H9 (cell line): Measurements from ENCODE around the gene DBNL. TPM values are rescaled to one million over a fixed set of nuclear protein-coding genes. Genes with fewer than 3 reads are reported as not detected.
A peak's percentile ranks its signal among the peaks of the same experiment; 100 is the strongest.
"Not testable (repeated sequence)": the region's sequence is repeated elsewhere in the genome, so short reads cannot be mapped to it uniquely, and the experiment has no call there.

Experiments
- DNase-seq: peaks from one replicate; pipeline ENCODE4 v3.0.0-alpha.2; 2017
- H2AFZ ChIP-seq: one replicate; pipeline ENCODE4 v1.6.1; 2013; ENCODE audit warnings: mild to moderate bottlenecking, low read length, control low read depth, moderate library complexity
- H2AK5ac ChIP-seq: 2 replicates; pipeline ENCODE4 v1.6.1; 2013; ENCODE audit warnings: low read length, control low read depth, mixed read lengths; ENCODE audit not compliant: insufficient read length
- H2BK120ac ChIP-seq: one replicate; pipeline ENCODE4 v1.6.1; 2013; ENCODE audit warnings: low read depth, mild to moderate bottlenecking, low read length, control low read depth, inconsistent platforms; ENCODE audit not compliant: poor library complexity, severe bottlenecking
- H2BK12ac ChIP-seq: 2 replicates; pipeline ENCODE4 v1.6.1; 2013; ENCODE audit warnings: low read length, control low read depth, mixed read lengths, low read depth; ENCODE audit not compliant: insufficient read length
- H2BK15ac ChIP-seq: 2 replicates; pipeline ENCODE4 v1.6.1; 2013; ENCODE audit warnings: low read depth, low read length, control low read depth
- H2BK20ac ChIP-seq: one replicate; pipeline ENCODE4 v1.6.1; 2013; ENCODE audit warnings: low read depth, mild to moderate bottlenecking, low read length, control low read depth, inconsistent platforms; ENCODE audit not compliant: poor library complexity, severe bottlenecking
- H2BK5ac ChIP-seq: 2 replicates; pipeline ENCODE4 v1.6.1; 2013; ENCODE audit warnings: low read length, control low read depth, mixed read lengths; ENCODE audit not compliant: insufficient read length
- H3K14ac ChIP-seq: 2 replicates; pipeline ENCODE4 v1.6.1; 2013; ENCODE audit warnings: low read length, control low read depth; ENCODE audit not compliant: insufficient read depth
- H3K18ac ChIP-seq: 2 replicates; pipeline ENCODE4 v1.6.1; 2013; ENCODE audit warnings: low read depth, mild to moderate bottlenecking, mixed read lengths, low read length, control low read depth; ENCODE audit not compliant: insufficient read length
- H3K23ac ChIP-seq: 2 replicates; pipeline ENCODE4 v1.6.1; 2013; ENCODE audit warnings: low read length, control low read depth, mixed read lengths, low read depth; ENCODE audit not compliant: insufficient read length
- H3K23me2 ChIP-seq: 2 replicates; pipeline ENCODE4 v1.6.1; 2013; ENCODE audit warnings: low read depth, mild to moderate bottlenecking, mixed read lengths, low read length, control low read depth; ENCODE audit not compliant: insufficient read length, poor library complexity, severe bottlenecking
- H3K27ac ChIP-seq: 2 replicates; pipeline ENCODE4 v1.5.1; 2013; ENCODE audit warnings: low read length, control low read depth, mixed read lengths, low read depth; ENCODE audit not compliant: insufficient read length
- H3K27me3 ChIP-seq: 2 replicates; pipeline ENCODE4 v1.6.1; 2013; ENCODE audit warnings: low read length, control low read depth, inconsistent platforms; ENCODE audit not compliant: insufficient read depth
- H3K4ac ChIP-seq: 2 replicates; pipeline ENCODE4 v1.6.1; 2013; ENCODE audit warnings: low read depth, mild to moderate bottlenecking, control low read depth, inconsistent platforms, low read length, moderate library complexity
- H3K4me1 ChIP-seq: 2 replicates; pipeline ENCODE4 v1.6.1; 2013; ENCODE audit warnings: low read length, control low read depth, inconsistent platforms; ENCODE audit not compliant: insufficient read depth
- H3K4me2 ChIP-seq: 2 replicates; pipeline ENCODE4 v1.6.1; 2013; ENCODE audit warnings: low read length, control low read depth, mixed read lengths; ENCODE audit not compliant: insufficient read length, insufficient read depth
- H3K56ac ChIP-seq: 2 replicates; pipeline ENCODE4 v1.6.1; 2013; ENCODE audit warnings: low read depth, mild to moderate bottlenecking, mixed read lengths, low read length, control low read depth; ENCODE audit not compliant: insufficient read length
- H3K79me1 ChIP-seq: 2 replicates; pipeline ENCODE4 v1.6.1; 2013; ENCODE audit warnings: low read depth, mild to moderate bottlenecking, moderate library complexity, low read length, control low read depth, inconsistent platforms; ENCODE audit not compliant: insufficient read depth, poor library complexity, severe bottlenecking
- H3K79me2 ChIP-seq: 2 replicates; pipeline ENCODE4 v1.6.1; 2013; ENCODE audit warnings: low read length, control low read depth, inconsistent platforms; ENCODE audit not compliant: insufficient read depth
- H3K9ac ChIP-seq: 2 replicates; pipeline ENCODE4 v1.6.1; 2013; ENCODE audit warnings: low read length, control low read depth, mixed read lengths; ENCODE audit not compliant: insufficient read length; ENCODE audit errors: extremely low read depth
- H3K9me3 ChIP-seq: one replicate; pipeline ENCODE4 v1.6.1; 2013; ENCODE audit warnings: low read depth, low read length, inconsistent platforms; ENCODE audit not compliant: control insufficient read depth
- H3T11ph ChIP-seq: one replicate; pipeline ENCODE4 v1.6.1; 2013; ENCODE audit warnings: mild to moderate bottlenecking, low read length, control low read depth, inconsistent platforms
- H4K20me1 ChIP-seq: one replicate; pipeline ENCODE4 v1.6.1; 2013; ENCODE audit not compliant: control insufficient read depth, insufficient read length, insufficient read depth
- H4K5ac ChIP-seq: 2 replicates; pipeline ENCODE4 v1.6.1; 2013; ENCODE audit warnings: low read depth, mild to moderate bottlenecking, mixed read lengths, low read length, control low read depth; ENCODE audit not compliant: insufficient read length
- H4K8ac ChIP-seq: replicated peaks from 2 replicates; pipeline ENCODE4 v1.6.1; 2013; ENCODE audit warnings: low read length, control low read depth, mixed read lengths, low read depth; ENCODE audit not compliant: insufficient read length
- H4K91ac ChIP-seq: 2 replicates; pipeline ENCODE4 v1.6.1; 2013; ENCODE audit warnings: low read depth, mild to moderate bottlenecking, moderate library complexity, mixed read lengths, low read length, control low read depth; ENCODE audit not compliant: insufficient read length
- H3K27ac Mint-ChIP-seq, 3 experiments: 2 replicates in 2 of 3; 3 replicates in 1 of 3; pipeline ENCODE4 v1.8.0; 2020 to 2021; ENCODE audit warnings: mixed read lengths in 3 of 3, mild to moderate bottlenecking in 1 of 3, moderate library complexity in 1 of 3
- H3K27me3 Mint-ChIP-seq: 2 replicates; pipeline ENCODE4 v1.8.0; 2021; ENCODE audit warnings: low read depth, mild to moderate bottlenecking, moderate library complexity, mixed read lengths
- H3K36me3 Mint-ChIP-seq, 3 experiments: 2 replicates in 2 of 3; 3 replicates in 1 of 3; pipeline ENCODE4 v1.8.0; 2020 to 2021; ENCODE audit warnings: low read depth in 3 of 3, mixed read lengths in 3 of 3; ENCODE audit not compliant: insufficient read depth in 1 of 3
- H3K4me1 Mint-ChIP-seq, 2 experiments: 2 replicates each; pipeline ENCODE4 v1.8.0; 2020; ENCODE audit warnings: mixed read lengths in 2 of 2
- H3K4me3 Mint-ChIP-seq, 2 experiments: 2 replicates in 1 of 2; 3 replicates in 1 of 2; pipeline ENCODE4 v1.8.0; 2020 to 2021; ENCODE audit warnings: mild to moderate bottlenecking in 2 of 2, mixed read lengths in 2 of 2, moderate library complexity in 1 of 2
- H3K9me3 Mint-ChIP-seq, 2 experiments: 2 replicates in 1 of 2; 3 replicates in 1 of 2; pipeline ENCODE4 v1.8.0; 2020; ENCODE audit warnings: mild to moderate bottlenecking in 2 of 2, mixed read lengths in 2 of 2, moderate library complexity in 1 of 2
- WGBS: extraction: QIAGEN DNeasy Blood & Tissue Kit; methylation state at CpG from one replicate; pipeline ENCODE4 v1.1.7; 2013; ENCODE audit warnings: missing lambda C conversion rate, low lambda C conversion rate, mixed read lengths; ENCODE audit not compliant: insufficient read length; ENCODE audit errors: extremely low coverage; 5-methylcytosine and 5-hydroxymethylcytosine counted together
- total RNA-seq: library from RNA; stranded (reverse); gene quantifications from 2 replicates; pipeline ENCODE4 v1.2.1, GENCODE V29; 2021

Gene DBNL
- total RNA-seq, 1 experiment from 2014 or later, result 51.3 TPM

GRCh38 chr7:44029433-44029832 lies 15.1 kb upstream of the DBNL start:
- not testable (repeated sequence) for H3K4me3 Mint-ChIP-seq, H3K4me2 ChIP-seq, H3K23ac ChIP-seq, H2BK5ac ChIP-seq, H3K27ac ChIP-seq, H4K5ac ChIP-seq, H4K20me1 ChIP-seq, H2BK20ac ChIP-seq, H2BK15ac ChIP-seq, H3K9me3 ChIP-seq, H4K8ac ChIP-seq, H3K27me3 Mint-ChIP-seq, H3K4ac ChIP-seq, H3K4me1 ChIP-seq, H2BK120ac ChIP-seq, H3K27ac Mint-ChIP-seq, H2BK12ac ChIP-seq, H3K79me1 ChIP-seq, H3K9me3 Mint-ChIP-seq, H4K91ac ChIP-seq, H3K18ac ChIP-seq, H3K9ac ChIP-seq, H3K27me3 ChIP-seq, H3K23me2 ChIP-seq, H3K56ac ChIP-seq, H3K79me2 ChIP-seq, H3T11ph ChIP-seq, H3K36me3 Mint-ChIP-seq, H3K14ac ChIP-seq, H2AK5ac ChIP-seq, H2AFZ ChIP-seq, H3K4me1 Mint-ChIP-seq
- WGBS, result no CpG with 5 or more reads among the region's 11 CpGs
- peak; percentile 1 for DNase-seq

- not testable (repeated sequence) for H3K9me3 Mint-ChIP-seq, H3K27ac Mint-ChIP-seq, H2AFZ ChIP-seq, DNase-seq, H3K9me3 ChIP-seq, H3K79me1 ChIP-seq, H4K91ac ChIP-seq, H3K27me3 Mint-ChIP-seq, H4K5ac ChIP-seq, H3K9ac ChIP-seq, H3T11ph ChIP-seq, H3K4me1 ChIP-seq, H4K8ac ChIP-seq, H2BK120ac ChIP-seq, H2AK5ac ChIP-seq, H2BK12ac ChIP-seq, H3K4ac ChIP-seq, H3K36me3 Mint-ChIP-seq, H3K23me2 ChIP-seq, H3K18ac ChIP-seq, H3K56ac ChIP-seq, H3K4me2 ChIP-seq, H3K4me1 Mint-ChIP-seq, H3K4me3 Mint-ChIP-seq, H3K79me2 ChIP-seq, H2BK15ac ChIP-seq, H3K27ac ChIP-seq, H3K23ac ChIP-seq, H2BK5ac ChIP-seq, H2BK20ac ChIP-seq, H4K20me1 ChIP-seq, H3K27me3 ChIP-seq, H3K14ac ChIP-seq
- WGBS, result no CpG with 5 or more reads among the region's 5 CpGs
Observed at GRCh38 chr7:44030029-44030428, 14.5 kb upstream of the DBNL start.
